GM21381 (cell line): ENCODE results near the gene B4GALNT4.
"Not testable (repeated sequence)": the region's sequence is repeated elsewhere in the genome, so short reads cannot be mapped to it uniquely, and the experiment has no call there.

ENCODE experiments used
- ATAC-seq: cut with Tn5 transposase; IDR thresholded peaks from one replicate; pipeline ENCODE4 v1.9.1; 2021; ENCODE audit warnings: mild to moderate bottlenecking, moderate library complexity; ENCODE audit not compliant: unreplicated experiment

The B4GALNT4 gene

DNA sequence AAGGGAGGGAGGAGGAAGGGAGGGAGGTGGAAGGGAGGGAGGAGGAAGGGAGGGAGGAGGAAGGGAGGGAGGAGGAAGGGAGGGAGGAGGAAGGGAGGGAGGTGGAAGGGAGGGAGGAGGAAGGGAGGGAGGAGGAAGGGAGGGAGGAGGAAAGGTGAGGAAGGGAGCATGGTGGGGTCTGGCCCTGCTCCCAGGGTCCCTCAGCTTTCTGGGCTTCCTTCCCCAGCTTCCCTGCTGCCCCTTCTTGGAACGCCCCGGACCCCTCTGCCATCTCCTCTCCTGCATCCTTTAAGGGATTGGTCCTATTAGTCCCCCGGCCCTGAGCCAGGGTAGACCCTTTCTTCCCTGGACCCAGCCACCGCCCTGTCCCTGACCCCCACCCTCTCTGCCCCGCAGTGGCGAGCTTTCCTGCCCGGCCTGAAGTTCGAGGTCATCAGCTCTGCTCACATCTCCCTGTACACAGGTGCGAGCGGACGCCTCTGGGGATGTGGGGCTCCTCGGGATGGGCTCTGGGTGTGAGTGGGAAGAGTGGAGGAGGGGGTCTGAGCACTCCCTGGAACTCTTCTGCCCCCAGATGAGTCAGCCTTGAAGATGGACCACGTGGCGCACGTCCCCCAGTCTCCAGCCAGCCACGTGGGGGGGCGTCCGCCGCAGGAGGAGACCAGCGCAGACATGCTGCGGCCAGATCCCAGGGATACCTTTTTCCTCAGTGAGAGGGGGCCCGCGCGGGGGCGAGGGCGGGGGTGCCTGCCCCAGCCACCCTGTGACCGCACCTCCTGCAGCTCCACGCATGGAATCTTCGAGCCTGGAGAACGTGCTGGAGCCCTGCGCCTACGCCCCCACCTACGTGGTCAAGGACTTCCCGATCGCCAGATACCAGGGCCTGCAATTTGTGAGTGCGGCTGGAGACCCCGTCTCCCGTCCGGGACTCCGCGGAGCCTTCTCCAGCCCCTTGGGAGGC is 6.0 kb downstream of the B4GALNT4 start:
- no peak for ATAC-seq

DNA sequence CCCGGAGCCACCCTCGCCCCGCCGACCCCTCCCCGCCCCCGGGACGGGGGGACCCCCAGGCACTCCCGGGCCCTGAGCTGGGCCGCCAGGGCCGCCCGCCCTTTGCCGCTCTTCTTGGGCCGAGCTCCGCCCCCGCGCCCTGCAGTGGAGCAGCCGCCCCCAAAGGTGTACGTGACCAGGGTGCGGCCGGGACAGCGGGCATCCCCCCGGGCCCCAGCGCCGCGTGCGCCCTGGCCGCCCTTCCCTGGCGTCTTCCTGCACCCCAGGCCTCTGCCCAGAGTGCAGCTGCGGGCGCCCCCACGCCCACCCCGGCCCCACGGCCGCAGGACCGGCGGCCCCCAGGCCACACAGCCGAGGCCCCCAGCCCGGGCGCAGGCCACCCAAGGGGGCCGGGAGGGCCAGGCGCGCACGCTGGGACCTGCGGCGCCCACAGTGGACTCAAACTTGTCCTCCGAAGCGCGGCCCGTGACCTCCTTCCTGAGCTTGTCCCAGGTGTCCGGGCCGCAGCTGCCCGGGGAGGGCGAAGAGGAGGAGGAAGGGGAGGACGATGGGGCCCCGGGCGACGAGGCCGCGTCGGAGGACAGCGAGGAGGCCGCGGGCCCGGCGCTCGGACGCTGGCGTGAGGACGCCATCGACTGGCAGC is 7.4 kb downstream of the B4GALNT4 start:
- ATAC-seq: no peak

DNA sequence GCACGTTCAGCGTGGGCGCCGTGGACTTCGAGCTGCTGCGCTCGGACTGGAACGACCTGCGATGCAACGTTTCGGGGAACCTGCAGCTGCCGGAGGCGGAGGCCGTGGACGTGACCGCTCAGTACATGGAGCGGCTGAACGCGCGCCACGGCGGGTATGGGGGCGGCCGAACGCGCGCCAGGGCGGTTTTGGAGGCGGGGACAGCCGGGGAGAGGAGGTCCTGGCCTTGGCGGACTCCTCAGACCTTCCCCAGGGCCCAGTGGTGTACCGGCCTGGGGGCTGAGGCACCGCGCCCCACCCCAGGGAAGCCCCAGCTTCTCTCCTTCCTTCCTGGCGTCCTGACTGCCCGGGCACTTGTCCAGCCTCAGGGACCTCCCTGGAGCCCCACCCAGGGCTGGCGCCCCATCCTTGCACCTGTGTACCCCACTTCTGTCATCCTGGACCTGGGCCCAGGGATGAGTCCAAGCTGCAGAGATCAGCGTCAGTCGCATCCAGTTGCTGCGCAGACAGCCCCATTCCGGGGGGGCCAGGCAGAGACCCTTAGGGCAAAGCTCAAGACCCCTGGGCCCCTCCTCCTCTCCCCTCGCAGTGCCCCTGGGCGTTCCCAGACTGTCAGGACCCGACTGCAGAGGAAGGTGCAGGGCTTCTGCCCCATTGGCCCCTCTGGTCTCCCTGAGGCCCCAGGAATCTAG is 8.0 kb downstream of the B4GALNT4 start:
- ATAC-seq: no peak

DNA sequence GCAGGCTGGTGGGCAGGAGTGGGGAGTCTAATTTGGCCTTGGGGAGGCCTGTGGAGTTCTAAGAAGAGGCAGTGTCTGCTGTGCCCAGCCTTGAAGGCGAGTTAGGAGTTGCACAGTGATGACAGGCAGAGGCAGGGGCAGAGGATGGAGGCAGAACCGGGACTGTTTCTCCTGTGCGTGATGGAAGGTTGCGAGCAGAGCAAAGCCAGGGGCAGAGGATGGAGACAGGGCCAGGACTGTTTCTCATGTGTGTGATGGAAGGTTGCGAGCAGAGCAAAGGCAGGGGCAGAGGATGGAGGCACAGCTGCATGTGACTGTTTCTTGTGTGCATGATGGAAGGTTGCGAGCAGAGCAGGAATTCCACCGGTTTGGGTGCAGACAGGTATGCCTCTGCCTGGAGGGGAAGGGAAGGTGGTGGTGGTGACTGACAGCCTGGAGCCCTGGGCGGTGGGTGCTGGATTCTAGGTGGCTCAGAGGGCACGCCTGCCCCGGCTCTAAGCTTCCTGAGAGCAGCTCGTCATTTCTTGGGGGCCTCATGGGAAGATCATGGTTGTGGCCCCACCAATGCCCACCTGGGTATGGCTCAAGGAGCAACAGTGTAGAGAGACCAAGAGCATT is 8.7 kb downstream of the B4GALNT4 start:
- no peak for ATAC-seq

DNA sequence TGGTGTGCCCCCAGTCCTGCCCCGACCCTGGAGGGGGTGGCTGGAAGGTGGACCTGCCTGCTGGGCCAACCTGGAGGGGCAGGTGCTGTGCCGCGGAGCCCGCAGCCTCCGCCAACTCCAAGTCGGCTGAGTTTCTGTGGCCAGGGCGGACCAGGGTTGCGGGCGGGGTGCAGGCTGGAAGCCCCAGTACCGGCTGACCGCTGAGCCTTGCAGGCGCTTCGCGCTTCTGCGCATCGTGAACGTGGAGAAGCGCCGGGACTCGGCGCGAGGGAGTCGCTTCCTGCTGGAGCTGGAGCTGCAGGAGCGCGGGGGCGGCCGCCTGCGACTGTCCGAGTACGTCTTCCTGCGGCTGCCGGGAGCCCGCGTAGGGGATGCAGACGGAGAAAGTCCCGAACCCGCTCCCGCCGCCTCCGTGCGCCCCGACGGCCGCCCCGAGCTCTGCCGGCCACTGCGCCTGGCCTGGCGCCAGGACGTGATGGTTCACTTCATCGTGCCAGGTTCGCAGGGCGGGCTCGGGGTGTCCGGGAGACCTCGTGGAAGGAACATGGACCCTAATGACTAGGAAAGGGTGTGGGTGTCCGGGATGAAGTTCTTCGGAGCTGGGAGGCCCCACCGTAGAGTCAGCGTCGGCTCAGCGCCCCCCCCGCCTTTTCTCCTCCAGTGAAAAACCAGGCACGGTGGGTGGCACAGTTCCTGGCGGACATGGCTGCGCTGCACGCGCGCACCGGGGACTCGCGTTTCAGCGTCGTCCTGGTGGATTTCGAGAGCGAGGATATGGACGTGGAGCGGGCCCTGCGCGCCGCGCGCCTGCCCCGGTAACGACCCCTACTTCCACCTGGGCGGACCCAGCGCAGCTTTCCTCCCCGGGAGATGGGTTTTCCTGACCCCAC is 10.2 kb downstream of the B4GALNT4 start:
- ATAC-seq: no peak

DNA sequence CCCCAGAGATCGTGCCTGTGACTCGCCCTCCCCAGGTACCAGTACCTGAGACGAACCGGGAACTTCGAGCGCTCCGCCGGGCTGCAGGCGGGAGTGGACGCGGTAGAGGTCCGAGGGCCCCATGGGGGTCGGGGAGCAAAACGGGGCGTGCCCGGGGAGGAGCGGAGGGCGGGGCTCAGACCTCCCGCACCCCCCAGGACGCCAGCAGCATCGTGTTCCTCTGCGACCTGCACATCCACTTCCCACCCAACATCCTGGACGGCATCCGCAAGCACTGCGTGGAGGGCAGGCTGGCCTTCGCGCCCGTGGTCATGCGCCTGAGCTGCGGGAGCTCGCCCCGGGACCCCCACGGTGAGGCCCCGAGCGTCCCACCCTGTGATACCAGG is 10.8 kb downstream of the B4GALNT4 start:
- ATAC-seq: no peak

DNA sequence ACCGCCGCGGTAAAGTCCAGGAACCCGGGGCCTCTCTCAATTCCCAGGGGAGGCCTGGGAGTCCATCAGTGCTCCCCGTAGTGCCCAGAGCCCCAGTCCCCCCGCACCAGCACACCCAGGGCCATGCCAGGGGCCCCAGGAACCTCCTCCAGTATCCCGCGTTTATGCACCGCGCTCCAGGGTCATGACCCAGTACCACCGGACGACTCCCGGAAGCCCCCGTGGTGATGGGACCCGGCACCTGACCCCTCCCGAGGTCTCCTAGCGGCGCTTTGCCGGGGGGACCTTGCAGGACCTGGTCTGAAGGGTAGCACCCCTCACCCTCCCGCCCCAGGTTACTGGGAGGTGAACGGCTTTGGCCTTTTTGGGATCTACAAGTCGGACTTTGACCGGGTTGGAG is 11.2 kb downstream of the B4GALNT4 start:
- no peak for ATAC-seq

DNA sequence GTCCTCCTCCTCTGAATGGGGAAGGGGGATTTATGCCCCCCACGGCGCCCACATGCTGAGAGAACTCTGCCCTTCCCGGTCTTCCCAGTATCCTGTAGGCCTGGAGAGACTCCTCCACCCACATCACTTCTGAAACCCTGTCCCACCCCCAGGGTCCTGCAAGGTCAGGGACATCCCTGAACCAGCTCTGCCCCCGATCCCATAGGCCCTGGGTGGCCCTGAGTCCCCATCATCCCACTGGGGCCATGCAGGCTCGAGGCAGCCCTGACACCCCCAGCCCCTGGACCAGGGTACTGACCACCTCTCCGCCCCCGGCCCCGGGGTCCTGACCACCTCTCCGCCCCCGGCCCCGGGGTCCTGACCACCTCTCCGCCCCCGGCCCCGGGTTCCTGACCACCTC is 11.7 kb downstream of the B4GALNT4 start:
- no peak for ATAC-seq

DNA sequence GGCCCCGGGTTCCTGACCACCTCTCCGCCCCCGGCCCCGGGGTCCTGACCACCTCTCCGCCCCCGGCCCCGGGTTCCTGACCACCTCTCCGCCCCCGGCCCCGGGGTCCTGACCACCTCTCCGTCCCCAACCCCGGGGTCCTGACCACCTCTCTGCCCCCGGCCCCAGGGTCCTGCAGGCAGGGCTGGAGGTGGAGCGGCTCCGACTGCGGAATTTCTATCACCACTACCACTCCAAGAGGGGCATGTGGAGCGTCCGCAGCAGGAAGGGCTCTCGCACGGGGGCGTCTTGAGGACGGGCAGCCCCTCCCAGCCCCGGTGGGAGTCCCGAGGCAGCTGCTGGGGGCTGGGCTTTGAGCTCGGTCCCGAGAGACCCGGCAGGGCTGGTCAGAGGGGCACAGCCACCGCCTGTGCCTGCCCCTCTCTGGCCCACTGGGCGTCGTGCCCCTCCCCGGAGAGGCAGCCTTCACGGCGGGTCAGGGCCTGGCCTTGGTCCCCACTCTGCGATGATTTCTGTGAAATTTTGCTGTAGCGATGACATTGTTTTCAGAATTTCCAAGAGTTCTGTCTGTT is 12.3 kb downstream of the B4GALNT4 start:
- no peak for ATAC-seq

DNA sequence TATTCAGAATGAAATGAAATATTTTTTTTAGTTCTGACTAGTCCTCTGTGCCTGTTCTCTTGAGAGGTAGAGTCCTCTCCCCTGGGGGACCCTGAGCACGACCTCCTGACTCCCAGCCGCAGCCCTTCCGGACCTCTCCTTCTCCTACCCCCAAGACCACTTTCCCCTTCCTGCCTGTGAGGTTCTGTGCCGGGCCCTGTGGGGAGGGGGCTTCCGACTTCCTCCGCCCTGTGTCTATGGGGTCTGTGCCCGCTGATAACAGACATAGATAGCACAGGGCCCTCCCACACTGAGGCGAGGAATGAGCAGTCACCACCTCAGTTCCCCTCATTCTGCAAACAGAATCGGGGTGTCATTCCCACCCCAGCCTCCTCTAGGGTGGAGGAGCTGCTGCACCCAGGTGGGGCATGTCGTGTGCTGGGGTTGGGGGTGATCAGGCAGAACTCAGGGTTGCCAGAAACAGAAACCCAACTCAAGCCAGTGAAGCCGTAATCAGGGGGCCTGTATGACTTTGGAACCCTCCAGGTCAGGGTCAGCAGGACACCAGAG is 12.9 kb downstream of the B4GALNT4 start:
- ATAC-seq: no peak

DNA sequence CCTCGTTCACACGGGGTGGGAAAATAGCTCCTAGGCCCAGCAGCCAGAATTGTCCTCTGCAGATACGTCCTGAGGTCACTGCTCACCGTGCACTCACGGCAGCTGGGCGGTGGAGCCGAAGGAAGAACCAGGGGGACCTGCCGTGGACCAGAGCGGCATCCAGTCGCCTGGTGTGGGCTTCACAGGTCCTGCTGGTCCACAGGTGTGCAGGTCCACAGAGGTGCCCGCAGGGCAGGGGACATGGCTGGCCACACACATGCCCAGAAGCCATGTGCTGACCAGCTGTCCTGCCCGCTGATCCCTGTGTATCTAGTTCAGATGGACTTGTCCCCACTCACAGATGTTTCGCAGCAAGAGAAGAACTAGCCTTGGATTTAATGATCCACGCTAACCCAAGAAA is 14.1 kb downstream of the B4GALNT4 start:
- ATAC-seq: no peak

DNA sequence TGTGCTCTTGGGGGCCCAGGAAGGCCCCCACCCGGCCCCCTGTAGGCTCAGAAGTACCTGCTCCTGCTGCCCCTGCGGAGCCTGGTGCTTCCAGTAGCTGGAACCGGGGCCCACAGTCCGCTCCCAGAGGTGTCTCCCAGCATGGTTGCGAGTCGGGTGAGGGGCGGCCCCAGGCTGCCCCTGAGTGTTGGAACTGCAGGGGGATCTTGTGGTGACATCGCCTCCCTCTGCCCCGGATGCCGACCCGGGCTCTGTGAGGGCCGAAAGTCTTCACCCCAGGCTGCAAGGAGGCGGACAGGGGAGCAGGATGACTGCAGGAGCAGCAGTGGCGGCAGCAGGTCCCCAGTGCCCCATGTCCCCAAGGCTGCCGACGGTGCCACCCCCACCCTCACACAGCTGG is 15.2 kb downstream of the B4GALNT4 start:
- ATAC-seq: no peak

DNA sequence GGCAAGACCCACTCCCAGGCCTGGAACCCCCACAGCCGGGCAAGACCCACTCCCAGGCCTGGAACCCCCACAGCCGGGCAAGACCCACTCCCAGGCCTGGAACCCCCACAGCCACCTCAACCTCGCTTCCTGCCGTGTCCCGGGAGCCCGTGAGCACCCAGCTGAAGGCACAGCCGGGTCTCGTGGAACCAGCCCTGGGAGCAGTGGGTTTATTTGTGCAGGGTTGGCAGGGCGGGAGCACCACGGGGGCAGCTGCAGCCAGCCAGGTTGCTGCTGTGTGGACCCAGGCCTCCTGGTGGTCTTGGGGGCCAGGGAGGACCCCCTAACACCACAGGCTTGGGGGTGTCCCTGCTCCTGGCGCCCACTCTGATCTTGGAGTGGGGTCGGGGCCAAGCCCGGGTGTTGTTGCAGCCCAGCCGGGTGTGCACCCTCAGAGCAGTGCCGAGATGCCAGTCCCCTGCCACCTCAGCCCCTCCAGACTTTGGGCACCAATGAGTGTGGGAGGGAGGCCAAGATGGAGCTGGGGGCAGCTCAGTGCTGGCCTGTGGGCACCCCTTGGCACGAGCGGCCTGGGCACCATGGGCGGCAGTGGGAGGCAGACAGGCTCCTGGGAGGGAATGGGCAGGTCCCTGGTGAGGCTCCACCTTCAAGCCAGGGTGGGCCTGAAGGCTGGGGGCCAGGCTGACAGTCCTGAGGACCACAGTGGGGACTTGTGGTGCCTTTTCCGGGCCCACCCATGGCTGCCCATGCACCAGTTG is 16.5 kb downstream of the B4GALNT4 start:
- ATAC-seq: no peak

DNA sequence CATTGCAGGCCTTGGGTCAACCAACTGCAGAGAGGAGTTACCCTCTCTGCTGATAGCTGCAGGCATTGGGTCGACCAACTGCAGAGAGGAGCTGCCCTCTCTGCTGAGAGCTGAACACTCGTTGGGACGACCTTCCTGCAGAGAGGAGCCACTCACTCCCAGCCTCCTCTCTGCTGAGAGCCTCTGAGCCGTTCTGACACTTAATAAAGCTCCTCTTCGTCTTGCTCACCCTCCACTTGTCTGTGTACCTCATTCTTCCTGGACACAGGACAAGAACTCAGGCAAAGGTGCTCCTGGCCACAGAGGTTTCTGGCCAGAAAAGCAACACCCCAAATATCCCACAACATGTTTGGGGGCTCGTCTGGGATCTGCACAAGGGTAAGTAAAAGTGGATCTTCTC is 17.2 kb downstream of the B4GALNT4 start:
- no peak for ATAC-seq

DNA sequence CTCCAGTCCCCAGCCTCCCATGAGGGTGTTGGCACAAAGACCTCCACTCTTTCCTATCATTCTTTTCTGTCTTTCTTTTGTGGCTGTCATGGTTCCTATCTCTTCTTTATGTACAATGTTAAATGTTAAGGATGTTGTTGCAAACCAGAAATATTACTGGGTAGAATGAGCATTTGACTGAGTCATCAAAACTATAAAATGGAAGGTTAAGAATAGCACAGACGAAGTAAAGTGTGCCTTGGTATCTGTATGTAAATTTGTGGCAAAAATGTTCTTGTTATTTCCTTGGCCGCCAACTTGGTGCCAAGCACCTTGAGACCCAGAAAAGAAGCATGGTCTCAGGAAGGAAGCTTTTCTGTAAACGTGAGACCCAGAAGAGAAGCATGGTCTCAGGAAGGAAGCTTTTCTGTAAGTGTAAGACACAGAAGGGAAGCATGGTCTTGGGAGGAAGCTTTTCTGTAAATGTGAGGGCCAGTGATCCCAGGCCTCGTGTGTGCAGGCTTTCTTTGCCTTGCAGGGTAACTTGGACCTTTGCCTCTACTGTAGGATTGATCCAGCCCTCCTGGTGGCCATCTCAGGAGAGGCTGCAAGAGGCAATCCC is 18.0 kb downstream of the B4GALNT4 start:
- no peak for ATAC-seq

DNA sequence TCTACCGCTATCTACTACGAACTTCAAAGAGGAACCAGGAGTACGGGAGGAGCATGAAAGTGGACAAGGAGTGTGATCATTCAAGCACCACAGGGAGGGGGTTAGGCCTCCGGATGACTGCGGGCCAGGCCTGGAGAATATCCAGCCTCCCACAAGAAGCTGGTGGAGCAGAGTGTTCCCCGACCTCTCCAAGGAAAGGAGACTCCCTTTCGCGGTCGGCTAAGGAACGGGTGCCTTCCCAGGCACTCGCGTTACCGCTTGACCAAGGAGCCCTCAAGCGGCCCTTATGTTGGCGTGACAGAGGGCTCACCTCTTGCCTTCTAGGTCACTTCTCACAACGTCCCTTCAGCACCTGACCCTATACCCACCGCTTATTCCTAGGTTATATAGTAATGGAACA is 20.1 kb downstream of the B4GALNT4 start:
- not testable (repeated sequence) for ATAC-seq

DNA sequence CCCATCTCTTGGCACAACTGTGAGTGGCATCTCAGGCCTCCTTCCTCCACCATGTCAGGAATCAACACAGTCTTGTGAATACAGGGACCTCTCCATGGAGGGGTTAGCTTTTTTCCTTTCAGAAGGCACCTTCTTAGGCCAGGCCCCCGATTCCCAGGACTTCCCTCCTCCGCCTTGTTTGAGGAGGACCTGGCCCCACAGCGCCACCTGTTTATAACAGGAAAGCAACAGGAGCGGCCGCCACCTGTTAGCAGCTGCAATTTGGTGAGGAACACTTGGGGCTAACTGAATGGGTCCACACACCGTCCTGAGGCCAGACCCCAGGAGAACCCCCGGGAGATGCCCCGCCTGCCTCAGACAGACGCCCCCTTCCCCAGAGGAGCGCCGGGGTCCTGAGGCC is 20.9 kb downstream of the B4GALNT4 start:
- no peak for ATAC-seq
